DOHH2 (cell line): Measurements from ENCODE around the gene CNN1.

Source experiments
- H3F3A ChIP-seq: fragments of 200-600 bp; sonication (generic), shearing (Covaris generic); 2 replicates; pipeline ENCODE4 v1.6.0; 2016; ENCODE audit warnings: antibody characterized with exemption, mild to moderate bottlenecking; ENCODE audit not compliant: control insufficient read depth, insufficient read depth
- H3K27ac ChIP-seq: fragments of 200-600 bp; sonication (generic); 2 replicates; pipeline ENCODE4 v1.5.1; 2014; ENCODE audit warnings: low read depth, mild to moderate bottlenecking, low read length, moderate library complexity
- H3K27me3 ChIP-seq: fragments of 200-600 bp; sonication (generic); 2 replicates; pipeline ENCODE4 v1.6.1; 2014; ENCODE audit warnings: mild to moderate bottlenecking, low read length, mixed read lengths; ENCODE audit not compliant: control insufficient read depth
- H3K36me3 ChIP-seq: fragments of 200-600 bp; sonication (generic); 2 replicates; pipeline ENCODE4 v1.6.1; 2014; ENCODE audit warnings: mild to moderate bottlenecking, low read length, moderate library complexity, mixed read lengths; ENCODE audit not compliant: control insufficient read depth
- H3K4me1 ChIP-seq: fragments of 200-600 bp; sonication (generic); 2 replicates; pipeline ENCODE4 v1.6.1; 2014; ENCODE audit warnings: mild to moderate bottlenecking, low read length, mixed read lengths; ENCODE audit not compliant: control insufficient read depth
- H3K4me2 ChIP-seq: fragments of 200-600 bp; sonication (generic); 2 replicates; pipeline ENCODE4 v1.6.0; 2014; ENCODE audit warnings: mild to moderate bottlenecking, low read length, moderate library complexity
- H3K4me3 ChIP-seq: fragments of 200-600 bp; sonication (generic); 2 replicates; pipeline ENCODE4 v1.5.1; 2014; ENCODE audit warnings: mild to moderate bottlenecking, low read length, mixed read lengths
- H3K79me2 ChIP-seq: fragments of 200-600 bp; sonication (generic); 2 replicates; pipeline ENCODE4 v1.6.1; 2014; ENCODE audit warnings: mild to moderate bottlenecking, low read length, mixed read lengths; ENCODE audit not compliant: control insufficient read depth
- H3K9me2 ChIP-seq: fragments of 200-600 bp; sonication (generic); replicated peaks from 2 replicates; pipeline ENCODE4 v1.6.1; 2014; ENCODE audit warnings: mild to moderate bottlenecking, low read length, mixed read lengths; ENCODE audit not compliant: control insufficient read depth
- H3K9me3 ChIP-seq: fragments of 200-600 bp; sonication (generic); 2 replicates; pipeline ENCODE4 v1.6.1; 2014; ENCODE audit warnings: antibody characterized with exemption, low read length, mixed read lengths; ENCODE audit not compliant: control insufficient read depth, insufficient read depth
- H4K20me1 ChIP-seq: fragments of 200-600 bp; sonication (generic); 2 replicates; pipeline ENCODE4 v1.6.0; 2014; ENCODE audit warnings: low read depth, mild to moderate bottlenecking, antibody characterized with exemption, low read length, moderate library complexity; ENCODE audit not compliant: control insufficient read depth, insufficient read depth
- CTCF ChIP-seq: fragments of 200-600 bp; sonication (generic); IDR thresholded peaks from one replicate; pipeline ENCODE4 v1.5.1; 2014; ENCODE audit warnings: antibody characterized with exemption, mild to moderate bottlenecking, low read depth, low read length; ENCODE audit not compliant: poor library complexity, severe bottlenecking
- EZH2phosphoT487 ChIP-seq: fragments of 200-600 bp; sonication (generic); IDR thresholded peaks from 2 replicates; pipeline ENCODE4 v1.6.1; 2017; ENCODE audit warnings: borderline replicate concordance, mild to moderate bottlenecking, antibody characterized with exemption, low read length, moderate library complexity, mixed read lengths

Gene CNN1

GRCh38 chr19:11506967-11507366, 31.7 kb upstream of the CNN1 start:
- Histone ChIP-seq H3K9me2 (no peaks in the 10 kb centered on the region), H3K4me2 (peak overlapping the region; percentile 92), H3K36me3 (peaks cover 19% of the 10 kb centered on the region), H3K79me2 (peaks cover 34% of the 10 kb centered on the region), H3K9me3 (no peaks in the 10 kb centered on the region), H4K20me1 (no peaks in the 10 kb centered on the region), H3K27ac (peak overlapping the region; percentile 76), H3K27me3 (no peaks in the 10 kb centered on the region), H3F3A (peaks cover 5% of the 10 kb centered on the region; the same call in 1 of the 2 replicates), H3K4me3 (peak overlapping the region; percentile 90), H3K4me1 (peaks cover 25% of the 10 kb centered on the region)
- TF ChIP-seq EZH2phosphoT487, result no peak
- TF ChIP-seq CTCF, result no peak

- Histone ChIP-seq H3K4me1 (peaks cover 25% of the 10 kb centered on the region), H3K27me3 (no peaks in the 10 kb centered on the region), H3K27ac (no peak overlapping the region), H3K9me3 (no peaks in the 10 kb centered on the region), H3K4me2 (peak overlapping the region; percentile 92), H4K20me1 (no peaks in the 10 kb centered on the region), H3K79me2 (peaks cover 34% of the 10 kb centered on the region), H3K4me3 (peak overlapping the region; percentile 90), H3K36me3 (peaks cover 19% of the 10 kb centered on the region), H3F3A (peaks cover 5% of the 10 kb centered on the region; the same call in 1 of the 2 replicates), H3K9me2 (no peaks in the 10 kb centered on the region)
- TF ChIP-seq EZH2phosphoT487, result no peak
- no peak for TF ChIP-seq CTCF
Observed at GRCh38 chr19:11507370-11508078, 31.1 kb upstream of the CNN1 start.

- H3K79me2 ChIP-seq, result peaks cover 18% of the 10 kb centered on the region
- no peaks in the 10 kb centered on the region for H3F3A ChIP-seq
- no peaks in the 10 kb centered on the region for H3K27me3 ChIP-seq
Observed at GRCh38 chr19:11510444-11510843, 28.2 kb upstream of the CNN1 start.

More at GRCh38 chr19:11510444-11510843, 28.2 kb upstream of the CNN1 start:
- Histone ChIP-seq H3K4me2 (no peak overlapping the region), H3K27ac (no peak overlapping the region), H3K4me1 (peaks cover 18% of the 10 kb centered on the region), H3K4me3 (no peak overlapping the region), H3K36me3 (peaks cover 27% of the 10 kb centered on the region), H3K9me3 (no peaks in the 10 kb centered on the region), H3K9me2 (no peaks in the 10 kb centered on the region), H4K20me1 (no peaks in the 10 kb centered on the region)
- TF ChIP-seq CTCF, result no peak
- no peak for TF ChIP-seq EZH2phosphoT487
